Mesothelial cell of epicardium (in vitro differentiated cells): ENCODE results near the gene PKP4. TPM values are rescaled to one million over a fixed set of nuclear protein-coding genes. Genes with fewer than 3 reads are reported as not detected.
A peak's percentile ranks its signal among the peaks of the same experiment; 100 is the strongest.

Experiments used
- DNase-seq, 2 experiments: peaks; one replicate each; pipeline ENCODE4 v3.0.0; 2021; ENCODE audit warnings: low spot score in 2 of 2; ENCODE audit not compliant: unreplicated experiment in 2 of 2
- H3K27ac Mint-ChIP-seq: 2 replicates; pipeline ENCODE4 v1.8.0; 2021; ENCODE audit warnings: mixed read lengths
- H3K27me3 Mint-ChIP-seq: 2 replicates; pipeline ENCODE4 v1.8.0; 2021; ENCODE audit warnings: low read depth, mixed read lengths
- H3K36me3 Mint-ChIP-seq: 2 replicates; pipeline ENCODE4 v1.8.0; 2021; ENCODE audit warnings: mixed read lengths
- H3K4me1 Mint-ChIP-seq: 2 replicates; pipeline ENCODE4 v1.8.0; 2021; ENCODE audit warnings: mixed read lengths
- H3K4me3 Mint-ChIP-seq: 2 replicates; pipeline ENCODE4 v1.8.0; 2021; ENCODE audit warnings: mild to moderate bottlenecking, moderate library complexity, mixed read lengths
- H3K9me3 Mint-ChIP-seq: 2 replicates; pipeline ENCODE4 v1.8.0; 2021; ENCODE audit warnings: mixed read lengths
- CTCF ChIP-seq: fragments of 200-600 bp; sonication (generic); IDR thresholded peaks from one replicate; pipeline ENCODE4 v1.5.0; 2021; ENCODE audit warnings: antibody characterized with exemption; ENCODE audit not compliant: unreplicated experiment
- total RNA-seq: library from RNA; stranded (reverse); gene quantifications from 3 replicates; pipeline ENCODE4 v1.2.1, GENCODE V29; 2021

PKP4 gene, protein sequence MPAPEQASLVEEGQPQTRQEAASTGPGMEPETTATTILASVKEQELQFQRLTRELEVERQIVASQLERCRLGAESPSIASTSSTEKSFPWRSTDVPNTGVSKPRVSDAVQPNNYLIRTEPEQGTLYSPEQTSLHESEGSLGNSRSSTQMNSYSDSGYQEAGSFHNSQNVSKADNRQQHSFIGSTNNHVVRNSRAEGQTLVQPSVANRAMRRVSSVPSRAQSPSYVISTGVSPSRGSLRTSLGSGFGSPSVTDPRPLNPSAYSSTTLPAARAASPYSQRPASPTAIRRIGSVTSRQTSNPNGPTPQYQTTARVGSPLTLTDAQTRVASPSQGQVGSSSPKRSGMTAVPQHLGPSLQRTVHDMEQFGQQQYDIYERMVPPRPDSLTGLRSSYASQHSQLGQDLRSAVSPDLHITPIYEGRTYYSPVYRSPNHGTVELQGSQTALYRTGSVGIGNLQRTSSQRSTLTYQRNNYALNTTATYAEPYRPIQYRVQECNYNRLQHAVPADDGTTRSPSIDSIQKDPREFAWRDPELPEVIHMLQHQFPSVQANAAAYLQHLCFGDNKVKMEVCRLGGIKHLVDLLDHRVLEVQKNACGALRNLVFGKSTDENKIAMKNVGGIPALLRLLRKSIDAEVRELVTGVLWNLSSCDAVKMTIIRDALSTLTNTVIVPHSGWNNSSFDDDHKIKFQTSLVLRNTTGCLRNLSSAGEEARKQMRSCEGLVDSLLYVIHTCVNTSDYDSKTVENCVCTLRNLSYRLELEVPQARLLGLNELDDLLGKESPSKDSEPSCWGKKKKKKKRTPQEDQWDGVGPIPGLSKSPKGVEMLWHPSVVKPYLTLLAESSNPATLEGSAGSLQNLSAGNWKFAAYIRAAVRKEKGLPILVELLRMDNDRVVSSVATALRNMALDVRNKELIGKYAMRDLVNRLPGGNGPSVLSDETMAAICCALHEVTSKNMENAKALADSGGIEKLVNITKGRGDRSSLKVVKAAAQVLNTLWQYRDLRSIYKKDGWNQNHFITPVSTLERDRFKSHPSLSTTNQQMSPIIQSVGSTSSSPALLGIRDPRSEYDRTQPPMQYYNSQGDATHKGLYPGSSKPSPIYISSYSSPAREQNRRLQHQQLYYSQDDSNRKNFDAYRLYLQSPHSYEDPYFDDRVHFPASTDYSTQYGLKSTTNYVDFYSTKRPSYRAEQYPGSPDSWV
- 66.3 to 70.8 TPM (median 66.6 TPM) in 3 replicates for total RNA-seq

DNA sequence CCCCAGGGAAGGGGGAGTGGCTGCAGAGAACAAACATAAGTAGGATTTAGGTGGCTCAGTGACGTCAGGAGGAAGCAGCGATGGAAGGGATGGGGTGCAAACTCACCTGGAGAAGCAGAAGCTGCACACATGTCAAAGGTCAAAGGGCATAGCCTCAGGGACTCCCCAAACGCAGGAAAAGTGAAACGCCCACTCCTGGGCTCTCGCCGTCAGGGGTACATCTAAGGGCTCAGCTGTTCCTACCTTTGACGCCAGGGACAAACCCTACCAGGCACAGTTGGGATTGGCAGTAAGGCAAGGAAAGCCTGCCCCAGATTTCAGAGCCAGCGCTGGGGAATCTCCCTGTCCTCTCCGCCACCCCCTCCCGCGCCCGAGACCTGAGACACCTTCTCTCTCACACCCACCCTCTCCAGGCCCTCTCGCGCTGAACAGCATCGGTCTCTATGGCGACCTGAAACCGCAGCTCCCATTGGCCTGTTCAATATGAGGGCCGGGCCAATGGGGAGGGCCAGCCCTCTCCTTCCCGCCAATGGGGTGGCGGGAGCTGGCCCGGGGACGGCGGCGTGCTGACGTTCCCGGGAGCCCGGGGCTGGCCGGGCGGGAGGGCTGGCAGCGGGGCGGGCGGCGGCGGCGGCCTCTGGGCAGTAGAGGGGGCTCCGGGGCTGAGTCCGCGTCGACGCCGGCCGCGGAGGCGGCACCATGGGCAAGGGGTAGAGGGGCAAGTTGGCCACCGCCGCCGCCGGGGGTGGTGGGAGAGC lies at the start of gene PKP4, which contains the start of gene CCDC148:
TSS of gene PKP4 (plus strand) at position 644 of the 758 bp plus-strand sequence. CDS start 76,233 bp downstream, outside the sequence.
TSS of gene CCDC148 (minus strand) at position 445 of the 758 bp plus-strand sequence. CDS start at position 131, 314 bp downstream.
- Mint-ChIP-seq H3K4me1 (peaks cover 32% of the 10 kb centered on the region), H3K4me3 (peak within 1 kb of the TSS; percentile 87)

DNA sequence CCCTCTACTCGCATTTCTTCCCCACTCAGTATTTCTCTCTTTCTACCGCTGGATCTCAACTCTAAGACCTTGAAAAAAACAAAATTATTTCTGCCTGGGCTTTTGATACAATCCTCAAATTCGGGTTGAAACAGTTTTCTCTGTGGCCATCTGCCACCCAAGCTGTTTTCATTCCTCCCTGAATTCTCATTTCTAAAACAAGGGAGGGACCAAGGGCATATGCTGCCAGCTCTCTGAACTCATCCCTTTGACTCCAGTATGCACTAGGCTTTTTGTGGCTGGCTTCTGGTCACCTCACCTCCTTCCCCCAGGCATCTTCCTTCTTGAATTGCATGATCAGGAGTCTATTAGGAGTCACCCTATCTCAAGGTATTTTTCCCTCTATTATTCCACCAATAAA lies 49.7 kb upstream of the PKP4 start:
- no peak for DNase-seq
- Mint-ChIP-seq H3K36me3 (peaks cover 4% of the 10 kb centered on the region), H3K4me3 (no peak overlapping the region), H3K27me3 (no peaks in the 10 kb centered on the region), H3K4me1 (peaks cover 11% of the 10 kb centered on the region), H3K9me3 (peaks cover 26% of the 10 kb centered on the region), H3K27ac (no peak overlapping the region)
- no peak for TF ChIP-seq CTCF

More for the DNA sequence above, at the start of gene PKP4, which contains the start of gene CCDC148:
- H3K36me3 Mint-ChIP-seq, result no peaks in the 10 kb centered on the region
- H3K9me3 Mint-ChIP-seq, result no peaks in the 10 kb centered on the region
- H3K27me3 Mint-ChIP-seq, result no peaks in the 10 kb centered on the region
- peak within 1 kb of the TSS; percentile 96 for H3K27ac Mint-ChIP-seq
- DNase-seq, result peak; percentile 82 to 90
- TF ChIP-seq CTCF, result no peak

GRCh38 chr2:158410132-158410531 lies 46.6 kb upstream of the PKP4 start:
- Mint-ChIP-seq H3K9me3 (peaks cover 28% of the 10 kb centered on the region), H3K27me3 (no peaks in the 10 kb centered on the region), H3K36me3 (peaks cover 4% of the 10 kb centered on the region), H3K4me1 (peaks cover 14% of the 10 kb centered on the region), H3K27ac (no peak overlapping the region), H3K4me3 (no peak overlapping the region)
- no peak for TF ChIP-seq CTCF
- DNase-seq, result no peak

DNA sequence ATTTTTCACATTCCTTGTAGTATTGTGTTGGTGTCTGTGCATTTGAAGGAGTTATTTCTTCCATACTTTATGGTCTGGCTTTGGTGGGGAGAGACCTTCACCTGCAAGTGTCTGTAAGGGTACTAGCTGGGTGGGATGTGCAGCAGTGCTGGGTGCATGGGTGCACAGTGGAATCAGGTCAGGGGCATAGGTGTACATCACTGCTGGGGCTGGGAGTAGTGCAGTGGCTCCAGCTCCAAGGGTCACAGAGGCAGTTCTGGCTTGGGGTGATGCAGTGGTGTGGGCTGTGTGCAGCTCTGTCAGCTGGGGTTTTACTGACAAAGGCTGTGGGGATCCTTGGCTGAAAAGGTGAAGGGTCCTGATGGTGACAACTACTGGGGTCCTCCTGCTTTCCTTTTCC lies 45.0 kb upstream of the PKP4 start:
- DNase-seq, result no peak
- Mint-ChIP-seq H3K27ac (no peak overlapping the region), H3K9me3 (peaks cover 40% of the 10 kb centered on the region), H3K4me1 (peaks cover 14% of the 10 kb centered on the region), H3K36me3 (peaks cover 7% of the 10 kb centered on the region), H3K4me3 (no peak overlapping the region), H3K27me3 (no peaks in the 10 kb centered on the region)
- no peak for TF ChIP-seq CTCF

GRCh38 chr2:158412206-158412605 lies 44.5 kb upstream of the PKP4 start:
- no peak for DNase-seq
- Mint-ChIP-seq H3K4me3 (no peak overlapping the region), H3K4me1 (peaks cover 14% of the 10 kb centered on the region), H3K27ac (no peak overlapping the region), H3K36me3 (peaks cover 7% of the 10 kb centered on the region), H3K9me3 (peaks cover 42% of the 10 kb centered on the region), H3K27me3 (no peaks in the 10 kb centered on the region)
- no peak for TF ChIP-seq CTCF
